HepG2 (cell line): ENCODE data around the gene NUAK2.

Experiments used
- ADNP ChIP-seq: sonication (generic); formaldehyde crosslinking; IDR thresholded peaks from 2 replicates; pipeline ENCODE4 v1.4.0; 2020; ENCODE audit warnings: missing genetic modification reagents
- DDIT3 ChIP-seq: sonication (generic); formaldehyde crosslinking; IDR thresholded peaks from 2 replicates; pipeline ENCODE4 v1.4.0; 2020; ENCODE audit warnings: mild to moderate bottlenecking, missing genetic modification reagents
- FOXP1 ChIP-seq, 2 experiments: fragments of 450-650 bp in 1 of 2; IDR thresholded peaks; 2 replicates each; pipeline ENCODE4 v1.6.1; 2017 to 2018; ENCODE audit warnings: antibody characterized with exemption in 1 of 2
- GPBP1L1 ChIP-seq: sonication (generic); formaldehyde crosslinking; IDR thresholded peaks from 2 replicates; pipeline ENCODE4 v1.5.0; 2020; ENCODE audit warnings: mild to moderate bottlenecking, missing genetic modification reagents
- HNRNPLL ChIP-seq: fragments of 200-400 bp; formaldehyde crosslinking; IDR thresholded peaks from 2 replicates; pipeline ENCODE4 v1.6.1; 2017; ENCODE audit warnings: mild to moderate bottlenecking, low read depth, low read length; ENCODE audit not compliant: poor library complexity, severe bottlenecking
- SMAD3 ChIP-seq: sonication (generic); formaldehyde crosslinking; IDR thresholded peaks from 2 replicates; pipeline ENCODE4 v1.4.0; 2020; ENCODE audit warnings: missing genetic modification reagents
- SNRNP70 ChIP-seq: fragments of 200-400 bp; formaldehyde crosslinking; IDR thresholded peaks from 2 replicates; pipeline ENCODE4 v1.6.1; 2017; ENCODE audit warnings: mild to moderate bottlenecking, low read depth, low read length, moderate library complexity
- ZSCAN5A ChIP-seq: sonication (generic); formaldehyde crosslinking; IDR thresholded peaks from 2 replicates; pipeline ENCODE4 v1.8.0; 2022; ENCODE audit warnings: mild to moderate bottlenecking, missing genetic modification reagents, borderline replicate concordance

- TF ChIP-seq ZSCAN5A (CRISPR knock-in tag) (no peak), HNRNPLL (no peak), FOXP1 (IDR thresholded peaks at IDR 0.05) (no peak), FOXP1 (CRISPR knock-in tag; IDR thresholded peaks at IDR 0.05) (no peak), DDIT3 (CRISPR knock-in tag) (no peak), GPBP1L1 (CRISPR knock-in tag) (no peak), SMAD3 (no peak), SNRNP70 (no peak), ADNP (CRISPR knock-in tag) (no peak)
Observed at GRCh38 chr1:205257735-205258134, 63.8 kb downstream of the NUAK2 start.
